NCI-H2081 (cell line): Measurements from ENCODE around the gene EVL.
"Not testable (repeated sequence)": the region's sequence is repeated elsewhere in the genome, so short reads cannot be mapped to it uniquely, and the experiment has no call there.

ENCODE experiments used
- DNase-seq, 2 experiments: peaks; one replicate each; lab custom pipeline; 2025; lab: John Stamatoyannopoulos, UW

Gene EVL, protein sequence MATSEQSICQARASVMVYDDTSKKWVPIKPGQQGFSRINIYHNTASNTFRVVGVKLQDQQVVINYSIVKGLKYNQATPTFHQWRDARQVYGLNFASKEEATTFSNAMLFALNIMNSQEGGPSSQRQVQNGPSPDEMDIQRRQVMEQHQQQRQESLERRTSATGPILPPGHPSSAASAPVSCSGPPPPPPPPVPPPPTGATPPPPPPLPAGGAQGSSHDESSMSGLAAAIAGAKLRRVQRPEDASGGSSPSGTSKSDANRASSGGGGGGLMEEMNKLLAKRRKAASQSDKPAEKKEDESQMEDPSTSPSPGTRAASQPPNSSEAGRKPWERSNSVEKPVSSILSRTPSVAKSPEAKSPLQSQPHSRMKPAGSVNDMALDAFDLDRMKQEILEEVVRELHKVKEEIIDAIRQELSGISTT

DNA sequence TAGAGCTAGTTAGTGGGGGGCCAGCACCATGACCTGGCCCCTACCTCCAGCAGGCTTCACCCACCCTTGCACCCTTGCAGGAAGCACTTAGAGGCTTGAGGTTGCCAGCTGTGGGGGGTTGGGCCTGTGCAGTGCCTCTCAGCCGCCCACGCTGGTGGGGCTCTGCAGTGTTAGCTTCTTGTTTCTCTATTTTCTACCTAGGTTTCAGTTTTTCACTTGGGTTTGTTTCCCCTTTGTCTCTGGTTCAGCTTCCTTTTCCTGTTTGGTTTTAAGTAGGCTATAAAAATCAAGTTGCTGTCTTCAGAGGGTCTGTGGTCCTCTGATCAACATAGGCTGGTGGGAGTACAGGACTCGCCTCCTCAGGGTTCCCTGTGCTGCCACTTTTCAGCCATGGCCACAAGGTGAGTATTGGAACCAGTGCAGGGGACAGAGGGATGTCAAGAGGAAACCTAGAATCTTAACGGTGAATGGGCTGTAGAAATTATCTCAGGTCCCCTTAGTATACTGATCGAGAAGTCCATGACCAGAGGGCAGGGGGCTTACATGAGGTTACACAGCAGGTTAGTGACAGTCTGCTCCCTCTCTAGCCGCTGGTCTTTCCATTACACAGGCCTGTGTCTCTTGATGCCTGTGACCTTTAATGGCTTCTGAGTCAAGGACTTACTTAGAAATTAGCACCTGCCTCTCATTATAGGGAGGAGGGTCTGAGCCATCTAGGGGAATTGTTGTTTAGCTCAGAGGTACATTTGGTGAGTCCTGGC, at the start of gene EVL:
Gene EVL, plus strand, starts transcription at position 312 of the 761 bp plus-strand sequence. Its CDS starts 79 bp downstream, at position 391.
- DNase-seq, result no peak

DNA sequence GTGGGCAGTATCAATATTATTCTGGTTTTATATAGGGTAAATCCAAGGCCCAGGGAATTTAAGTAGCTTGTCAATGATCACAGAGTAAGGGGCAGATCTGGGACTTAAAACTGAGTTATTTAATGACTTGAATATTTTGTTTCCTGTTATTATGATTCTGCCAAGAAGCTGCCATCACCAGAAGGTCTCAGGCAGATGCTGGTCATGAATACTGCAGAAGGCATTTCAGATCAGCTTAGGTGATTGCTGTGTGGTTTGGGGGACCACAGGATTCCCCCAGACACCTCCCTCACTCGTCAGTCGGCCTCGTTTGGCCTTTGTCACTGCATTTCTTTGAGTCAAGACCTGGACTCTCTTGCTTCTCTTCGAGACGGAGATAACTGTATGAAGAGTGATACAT, 47.7 kb upstream of the EVL start:
- DNase-seq, result no peak

DNA sequence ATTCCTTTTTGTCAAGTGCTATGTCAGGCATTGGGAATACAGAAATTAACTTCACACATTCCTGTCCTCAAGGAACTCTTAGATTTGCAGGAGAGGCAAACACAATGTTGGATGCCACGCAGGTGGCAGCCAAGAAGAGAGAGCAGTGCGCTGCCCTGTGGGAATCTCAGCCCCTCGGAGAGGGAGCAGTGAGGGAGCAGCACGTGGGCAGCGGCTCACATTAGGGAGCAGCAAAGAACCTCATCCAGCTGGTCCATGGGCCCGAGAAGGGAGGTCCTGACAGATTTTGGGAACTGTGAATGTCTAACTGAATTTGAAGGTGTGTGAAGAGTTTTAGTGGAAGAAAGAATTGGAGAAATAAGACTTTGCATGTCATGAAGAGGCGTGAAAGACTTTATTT, 47.2 kb upstream of the EVL start:
- DNase-seq, result no peak

DNA sequence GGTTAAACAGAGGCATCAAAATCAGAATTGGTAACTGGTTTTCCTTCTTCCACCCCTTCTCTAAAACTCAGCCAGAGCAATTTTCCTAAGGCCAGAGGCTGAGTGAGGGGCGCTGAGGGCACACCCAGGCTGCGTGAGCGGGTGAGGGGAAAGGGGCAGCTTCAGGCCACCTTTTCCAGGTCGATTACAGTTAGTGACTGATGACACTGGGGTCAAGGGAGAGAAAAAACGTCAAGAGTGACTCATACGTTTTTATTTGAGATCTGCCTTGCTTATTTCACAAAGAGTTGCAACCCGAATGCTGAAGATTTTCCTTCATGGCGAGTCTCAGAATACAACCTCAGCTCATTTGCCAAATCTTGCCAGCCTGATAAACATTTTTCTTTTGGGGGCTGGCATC, 46.7 kb upstream of the EVL start:
- DNase-seq, result no peak

DNA sequence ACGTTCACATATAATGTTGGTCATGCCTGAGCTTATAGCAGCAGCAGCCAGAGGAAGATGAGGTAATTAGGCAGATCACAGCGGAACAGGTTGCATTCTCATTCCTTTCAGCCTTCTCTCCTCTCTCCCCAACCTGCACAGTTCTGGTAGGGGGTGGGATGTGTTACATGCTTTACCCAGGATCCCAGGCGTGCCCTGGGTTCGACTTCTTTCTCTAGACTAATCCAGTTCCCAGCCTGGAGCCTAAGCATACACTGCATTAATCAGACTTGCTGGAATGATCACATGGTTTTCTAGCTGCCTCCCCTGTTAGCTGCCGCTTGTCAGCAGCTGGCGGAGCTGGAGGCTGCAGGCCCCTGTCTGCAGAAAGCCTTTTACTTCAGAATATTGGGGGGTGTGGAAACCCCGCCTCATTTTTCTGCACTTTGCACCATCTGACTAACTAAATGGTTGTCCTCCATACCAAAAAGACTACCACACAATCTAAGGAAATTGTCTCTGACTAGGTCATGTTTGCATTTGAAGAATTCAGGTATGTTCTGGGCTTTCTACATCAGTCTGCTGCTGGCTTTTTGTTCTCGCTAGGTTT, 46.0 kb upstream of the EVL start:
- DNase-seq, result no peak

DNA sequence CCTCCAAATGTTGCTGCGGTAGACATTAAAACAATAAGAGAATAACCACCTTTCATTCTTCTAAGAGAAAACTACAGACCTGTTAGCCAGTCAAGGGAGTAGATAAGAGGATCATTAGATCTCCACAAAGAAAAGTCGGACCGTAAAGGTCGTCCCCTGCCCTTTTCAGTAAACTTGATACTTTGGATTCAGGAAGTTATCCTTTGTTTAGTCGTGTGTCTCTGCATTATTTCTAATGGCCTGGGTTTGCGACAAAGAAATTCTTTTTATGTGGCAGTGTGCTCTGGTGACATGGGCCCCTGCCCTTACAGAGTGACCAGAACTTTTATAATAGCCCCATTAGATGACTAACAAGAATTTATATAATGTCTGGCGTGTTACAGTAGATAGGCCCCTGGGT, 44.6 kb upstream of the EVL start:
- no peak for DNase-seq

DNA sequence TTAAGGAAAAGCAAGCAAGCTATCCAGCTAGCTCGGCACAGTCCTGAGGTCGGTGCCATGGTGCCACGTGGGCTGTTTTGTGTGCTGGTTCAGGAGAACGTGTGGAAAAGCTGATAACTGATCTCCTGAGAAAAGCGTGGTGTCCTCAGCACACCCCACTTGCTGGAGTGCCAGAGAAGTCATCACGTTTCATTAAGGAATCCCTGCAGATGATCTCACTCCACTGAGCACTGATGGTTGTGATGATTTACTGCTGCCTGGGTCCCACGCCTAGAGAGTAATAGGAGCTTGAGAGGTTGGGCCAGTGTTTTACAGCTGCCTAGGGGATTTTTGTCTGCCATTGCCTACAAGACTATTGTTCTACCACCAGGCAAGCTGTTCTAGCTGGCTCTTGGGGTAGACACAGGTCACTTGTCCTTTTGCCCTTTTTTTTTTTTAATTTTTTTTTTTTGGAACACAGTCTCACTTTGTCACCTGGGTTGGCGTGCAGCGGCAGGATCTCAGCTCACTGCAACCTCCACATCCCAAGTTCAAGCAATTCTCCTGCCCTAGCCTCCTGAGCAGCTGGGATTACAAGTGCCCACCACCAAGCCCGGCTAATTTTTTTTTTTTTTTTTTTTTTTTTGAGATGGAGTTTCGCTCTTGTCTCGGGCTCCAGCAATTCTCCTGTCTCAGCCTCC, 42.3 kb upstream of the EVL start:
- DNase-seq, result no peak

DNA sequence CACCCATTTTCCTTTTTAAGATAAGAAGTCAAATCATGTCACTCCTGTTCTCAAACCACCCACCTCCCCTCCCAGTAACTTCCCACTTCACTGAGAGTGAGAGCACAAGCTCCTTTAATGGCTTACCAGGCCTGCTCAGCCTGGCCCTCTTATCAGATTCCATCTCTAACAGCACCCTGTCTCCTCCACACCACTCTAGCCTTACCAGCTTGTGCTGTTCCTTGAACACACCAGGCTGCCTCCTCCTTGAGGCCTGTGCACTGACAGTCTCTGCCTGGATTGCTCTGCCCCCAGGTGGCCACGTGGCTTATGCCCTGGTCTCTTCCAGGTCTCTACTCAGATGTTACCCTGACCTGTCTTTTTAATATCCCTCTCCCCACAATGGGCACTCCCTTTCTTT, 40.1 kb upstream of the EVL start:
- DNase-seq, result no peak

DNA sequence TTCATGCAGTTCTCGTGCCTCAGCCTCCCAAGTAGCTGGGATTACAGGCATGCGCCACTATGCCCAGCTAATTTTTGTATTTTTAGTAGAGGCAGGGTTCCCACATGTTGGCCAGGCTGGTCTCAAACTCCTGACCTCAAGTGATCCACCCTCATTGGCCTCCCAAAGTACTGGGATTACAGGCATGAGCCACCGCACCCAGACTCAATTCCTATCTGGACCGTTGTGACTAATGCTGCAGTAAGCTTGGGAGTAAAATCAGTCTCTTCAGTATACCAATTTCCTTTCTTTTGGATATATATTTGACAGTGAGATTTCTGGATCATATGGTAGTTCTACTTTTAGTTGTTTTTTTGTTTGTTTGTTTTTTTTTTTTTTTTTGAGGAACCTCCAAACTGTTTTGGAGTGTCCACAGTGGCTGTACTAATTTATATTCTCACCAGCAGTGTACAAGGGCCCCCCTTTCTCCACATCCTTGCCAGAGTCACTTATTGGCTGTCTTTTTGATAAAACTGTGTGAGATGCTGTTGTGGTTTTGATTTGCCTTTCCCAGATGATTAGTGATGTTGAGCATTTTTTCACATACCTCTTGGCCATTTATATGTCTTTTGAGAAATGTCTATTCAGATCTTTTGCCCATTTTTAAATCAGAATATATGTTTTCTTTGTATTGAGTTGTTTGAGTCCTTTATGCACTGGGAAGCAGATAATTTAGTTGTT, 37.3 kb upstream of the EVL start:
- no peak for DNase-seq

DNA sequence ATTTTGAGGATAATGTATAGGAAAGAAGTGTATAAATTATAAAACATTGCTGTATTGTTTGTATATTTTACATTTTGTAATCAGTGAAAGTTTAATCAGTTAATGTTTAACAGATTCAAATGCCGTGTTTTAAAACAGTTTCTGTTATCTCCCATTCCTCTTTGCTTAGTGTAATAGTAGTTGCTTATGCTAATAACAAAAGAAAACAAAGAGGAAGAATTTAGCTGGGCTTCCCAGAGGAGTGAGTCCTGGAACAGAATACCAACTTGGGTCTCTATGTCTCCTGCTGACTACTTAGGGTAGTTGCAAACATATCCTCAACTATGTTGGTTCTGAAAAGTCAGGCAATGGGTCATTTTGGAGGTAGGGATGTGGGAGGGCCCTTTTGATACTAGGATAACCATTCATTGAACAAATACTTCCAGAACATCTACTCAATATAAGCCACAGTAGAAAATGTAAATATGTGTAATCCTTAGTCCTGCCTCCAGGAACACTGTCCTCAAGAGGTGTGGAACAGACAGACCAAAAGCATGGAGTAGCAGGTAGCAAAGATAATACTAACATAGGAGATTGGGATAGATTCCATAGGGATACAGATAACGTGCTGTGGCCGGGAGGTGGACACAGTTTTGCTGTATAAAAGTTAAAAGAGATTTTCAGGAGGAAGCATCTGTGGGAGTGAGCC, 36.1 kb upstream of the EVL start:
- DNase-seq, result no peak

DNA sequence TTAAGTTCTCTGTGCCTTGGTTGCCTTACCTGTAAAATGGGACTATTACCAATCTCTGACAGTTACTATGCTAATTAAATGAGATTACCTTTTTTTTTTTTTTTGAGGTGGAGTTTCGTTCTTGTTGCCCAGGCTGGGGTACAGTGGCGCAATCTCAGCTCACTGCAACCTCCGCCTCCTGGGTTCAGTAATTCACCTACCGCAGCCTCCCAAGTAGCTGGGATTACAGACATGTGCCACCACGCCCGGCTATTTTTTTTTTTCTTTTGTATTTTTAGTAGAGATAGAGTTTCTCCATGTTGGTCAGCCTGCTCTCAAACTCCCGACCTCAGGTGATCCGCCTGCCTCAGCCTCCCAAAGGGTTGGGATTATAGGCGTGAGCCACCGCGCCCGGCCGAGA, 35.2 kb upstream of the EVL start:
- DNase-seq, result not testable (repeated sequence)

DNA sequence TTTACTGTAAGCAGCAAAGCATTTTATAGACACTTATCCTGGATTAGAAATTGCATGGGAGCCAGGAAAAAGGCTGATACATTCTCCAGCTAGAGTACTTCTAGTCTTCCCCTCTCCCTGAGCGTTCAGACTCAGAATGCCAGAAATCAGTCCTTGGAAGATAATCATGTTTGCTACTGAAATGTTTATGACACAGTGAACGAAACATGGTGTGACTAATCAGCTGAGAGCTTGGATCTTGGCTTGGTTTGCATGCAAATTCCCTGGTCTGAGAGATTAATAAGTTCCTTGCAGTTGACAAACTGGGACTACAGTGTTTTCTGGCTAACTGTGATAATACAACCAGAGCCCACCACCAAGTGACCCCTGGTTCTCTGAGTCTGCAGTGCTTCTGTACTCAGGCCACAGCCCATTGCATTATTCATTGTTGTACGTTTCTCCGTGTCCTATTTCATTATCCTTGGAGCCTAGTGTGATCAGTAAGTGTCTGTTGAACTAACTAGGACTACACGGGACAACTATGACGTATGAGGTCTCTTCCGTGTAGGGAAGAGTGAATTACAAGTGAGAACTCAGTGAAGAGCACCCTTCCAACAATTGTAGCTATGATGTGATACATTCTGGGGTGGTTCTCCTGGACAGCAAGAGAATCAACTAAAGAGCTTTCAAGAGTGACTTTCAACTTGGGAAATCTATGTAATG, 34.6 kb upstream of the EVL start:
- DNase-seq, result no peak

DNA sequence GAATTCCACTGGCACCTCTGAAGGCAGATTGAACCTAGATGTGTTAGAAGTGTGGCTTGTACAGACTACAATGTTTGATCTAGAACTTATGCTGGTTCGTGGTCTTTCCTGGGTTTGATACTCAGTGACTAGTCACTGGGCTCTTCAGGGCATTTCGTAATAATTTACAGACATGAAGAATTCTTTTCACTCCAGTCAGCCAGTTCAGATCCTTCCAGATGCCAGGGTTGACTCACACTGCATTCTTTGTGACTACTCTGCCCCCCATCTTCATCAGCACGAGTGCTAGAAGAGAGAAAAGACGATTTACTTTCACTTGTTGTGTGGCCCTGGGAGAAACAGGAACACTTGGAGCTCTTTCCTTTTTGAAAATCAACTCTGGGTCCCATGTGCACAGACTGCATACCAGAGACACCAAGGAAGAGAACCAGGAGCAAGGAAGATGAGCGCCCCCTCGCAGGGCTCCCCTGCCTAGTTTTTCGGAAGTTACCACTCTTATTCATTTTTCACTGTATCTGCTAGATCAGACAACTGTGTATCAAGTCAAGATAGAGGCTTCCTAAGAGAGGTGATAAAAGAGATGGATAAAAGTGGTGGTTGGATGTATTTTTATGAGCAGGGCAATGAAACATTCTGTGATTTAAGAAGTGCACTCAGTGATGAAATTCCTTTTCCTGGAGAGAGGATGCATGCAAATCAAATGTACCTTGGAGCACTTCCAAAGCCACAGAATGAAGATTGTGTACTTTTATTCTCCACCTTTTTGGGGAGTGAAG, 33.5 kb upstream of the EVL start:
- no peak for DNase-seq

DNA sequence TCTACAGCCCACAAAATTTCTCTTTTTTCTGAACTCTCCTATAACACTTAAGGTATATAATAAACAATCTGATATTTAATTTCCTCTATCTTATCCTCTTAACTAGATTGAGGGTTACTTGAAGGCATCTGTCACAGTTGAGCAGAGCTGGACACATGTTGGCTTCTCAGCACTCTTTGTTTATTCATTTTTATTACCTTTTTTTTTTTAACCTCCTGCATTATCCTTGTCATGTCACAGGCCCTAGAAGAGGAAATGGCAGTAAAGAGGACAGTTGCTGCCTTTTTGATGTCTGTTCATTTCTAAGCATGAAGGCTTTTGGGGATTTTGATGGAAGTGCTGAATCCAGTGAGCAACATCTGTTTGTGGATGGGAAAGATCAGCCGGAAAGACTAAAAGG, 32.5 kb upstream of the EVL start:
- DNase-seq, result no peak

DNA sequence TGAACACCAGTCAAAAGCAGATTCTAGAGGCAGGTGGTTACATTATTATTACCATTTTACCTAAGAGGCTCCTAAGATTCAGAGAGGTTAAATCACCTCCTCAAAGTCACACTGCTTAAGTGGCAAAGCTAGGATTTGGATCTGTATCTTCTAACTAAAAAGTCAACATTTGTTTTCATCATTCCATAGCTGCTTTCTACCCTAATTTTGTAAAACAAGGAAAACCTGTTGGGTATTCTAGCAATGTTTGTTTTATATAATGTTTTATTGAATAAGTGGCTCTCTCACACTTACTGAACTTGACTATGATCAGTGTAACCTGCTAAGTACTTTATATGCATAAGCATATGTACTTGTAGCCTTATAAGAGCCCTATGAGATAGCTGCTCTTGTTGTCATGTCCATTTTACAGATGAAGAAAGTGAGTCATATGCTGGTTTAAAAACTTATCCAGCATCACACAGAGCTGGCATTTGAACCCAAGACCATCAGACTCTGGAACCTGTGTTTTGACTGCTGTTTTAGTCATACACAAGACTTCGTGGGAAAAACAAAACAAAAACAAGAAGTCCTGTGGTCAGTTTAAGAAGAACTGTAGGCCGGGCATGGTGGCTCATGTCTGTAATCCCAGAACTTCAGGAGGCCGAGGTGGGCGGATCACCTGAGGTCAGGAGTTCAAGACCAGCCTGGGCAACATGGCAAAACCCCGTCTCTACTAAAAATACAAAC, 31.7 kb upstream of the EVL start:
- DNase-seq, result no peak

DNA sequence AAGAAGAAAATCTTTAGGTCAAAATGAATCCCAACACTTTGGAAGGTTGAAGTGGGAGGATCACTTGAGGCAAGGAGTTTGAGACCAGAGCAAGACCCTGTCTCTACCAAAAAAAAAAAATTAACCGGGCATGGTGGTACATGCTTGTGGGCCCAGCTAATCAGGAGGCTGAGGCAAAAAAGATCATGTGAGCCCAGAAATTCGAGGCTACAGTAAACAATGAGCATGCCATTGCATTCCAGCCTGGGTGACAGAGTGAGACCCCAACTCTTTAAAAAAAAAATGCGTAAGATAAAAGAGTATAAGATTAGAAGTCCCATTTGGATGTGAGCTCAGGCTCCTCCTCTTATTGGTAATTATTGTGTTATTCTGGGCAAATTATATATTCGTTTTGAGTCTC, 30.8 kb upstream of the EVL start:
- DNase-seq, result no peak

DNA sequence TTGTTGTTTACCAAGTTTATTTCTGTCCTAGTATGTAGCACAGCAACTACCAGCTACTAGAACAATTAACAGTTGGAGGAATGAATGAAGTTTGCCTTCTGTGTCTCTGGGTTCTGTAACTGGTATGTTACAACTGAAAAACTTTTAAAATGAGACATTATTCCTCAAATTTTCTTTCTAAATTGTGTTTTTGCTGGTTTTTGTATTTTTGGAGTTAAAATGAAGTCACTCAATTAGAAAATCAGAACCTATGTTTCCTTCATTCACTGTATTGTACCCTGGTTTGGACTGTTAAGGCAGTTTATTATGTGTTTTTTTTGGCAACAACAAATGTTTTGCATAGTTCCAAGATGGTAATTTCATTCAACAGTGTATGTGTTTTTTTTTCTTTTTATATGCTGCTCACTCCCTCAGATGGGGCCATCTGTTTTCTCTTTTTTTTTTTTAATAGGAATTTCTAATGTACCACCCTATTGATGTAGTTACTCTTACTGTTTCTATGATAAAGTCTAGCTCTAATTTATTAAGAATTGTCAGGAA, 30.2 kb upstream of the EVL start:
- no peak for DNase-seq

DNA sequence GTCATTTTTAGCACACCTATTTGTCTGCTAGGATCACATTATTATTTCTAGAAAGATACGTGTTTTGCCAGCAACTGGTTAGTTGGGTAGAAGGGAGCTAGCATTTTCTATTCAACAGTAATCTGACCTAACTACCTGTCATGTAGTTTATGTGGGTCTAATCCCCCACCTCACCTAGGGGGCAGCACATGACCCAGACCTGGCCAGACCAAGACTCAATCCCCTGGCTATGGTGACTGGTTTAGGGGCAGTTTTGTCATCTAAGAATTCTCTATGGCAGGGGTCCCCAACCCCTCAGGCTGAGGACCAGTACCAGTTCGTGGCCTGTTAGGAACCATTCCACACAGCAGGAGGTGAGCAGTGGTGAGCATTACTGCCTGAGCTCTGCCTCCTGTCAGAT, 29.5 kb upstream of the EVL start:
- DNase-seq, result no peak

DNA sequence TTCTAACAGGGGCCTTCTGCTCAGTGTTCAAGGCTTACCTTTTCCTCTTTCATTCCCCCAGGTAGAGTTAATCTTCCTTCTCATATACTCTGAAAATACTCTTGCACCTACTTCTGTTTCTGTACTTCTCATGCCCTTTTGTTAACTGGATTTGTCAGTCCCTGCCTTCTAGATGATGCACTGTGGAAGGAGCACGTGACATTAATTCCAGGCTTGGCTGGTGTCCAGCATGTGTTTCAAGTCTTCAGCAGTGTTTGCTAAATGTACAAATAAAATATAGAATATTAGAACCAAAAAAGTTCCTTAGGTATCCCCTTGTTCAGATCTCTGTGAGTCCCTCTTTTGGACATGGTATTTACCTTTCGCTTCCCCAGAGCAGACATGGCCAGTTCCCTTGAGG, 27.9 kb upstream of the EVL start:
- no peak for DNase-seq
